Calu3 (cell line): ENCODE data around the gene NOL9. TPM values are rescaled to one million over a fixed set of nuclear protein-coding genes. Genes with fewer than 3 reads are reported as not detected.

Source experiments
- BruUV-seq: library from RNA; stranded (reverse); fragments of 400-500 nt; replicated peaks from 2 replicates; lab custom pipeline; 2021; lab: Mats Ljungman, UMichigan
- CTCF ChIA-PET: fragments of 300-600 bp; sonication (Branson Sonifier 250); formaldehyde crosslinking; loops from one replicate; lab custom pipeline; 2022; ENCODE audit warnings: antibody characterized with exemption; lab: Charles Lee
- DNase-seq: peaks from one replicate; pipeline ENCODE4 v3.0.0; 2022
- H3K27ac Mint-ChIP-seq: one replicate; pipeline ENCODE4 v1.8.0; 2022; ENCODE audit warnings: mixed read lengths; ENCODE audit not compliant: unreplicated experiment
- H3K27me3 Mint-ChIP-seq: one replicate; pipeline ENCODE4 v1.8.0; 2022; ENCODE audit warnings: mixed read lengths; ENCODE audit not compliant: unreplicated experiment
- H3K36me3 Mint-ChIP-seq: one replicate; pipeline ENCODE4 v1.8.0; 2022; ENCODE audit warnings: mild to moderate bottlenecking, moderate library complexity, mixed read lengths; ENCODE audit not compliant: insufficient read depth, unreplicated experiment
- H3K4me1 Mint-ChIP-seq: one replicate; pipeline ENCODE4 v1.8.0; 2022; ENCODE audit warnings: mild to moderate bottlenecking, low read depth, mixed read lengths; ENCODE audit not compliant: unreplicated experiment
- H3K4me3 Mint-ChIP-seq: one replicate; pipeline ENCODE4 v1.8.0; 2022; ENCODE audit warnings: mild to moderate bottlenecking, low read depth, moderate library complexity, mixed read lengths; ENCODE audit not compliant: unreplicated experiment
- H3K9me3 Mint-ChIP-seq: one replicate; pipeline ENCODE4 v1.8.0; 2022; ENCODE audit warnings: low read depth, mixed read lengths; ENCODE audit not compliant: unreplicated experiment
- CTCF ChIP-seq: fragments of 200-600 bp; IDR thresholded peaks from one replicate; pipeline ENCODE4 v1.8.0; 2022; ENCODE audit warnings: antibody characterized with exemption; ENCODE audit not compliant: unreplicated experiment
- intact Hi-C: fragments of 100-400 bp; cut with micrococcal nuclease; formaldehyde crosslinking; loops from one replicate; pipeline ENCODE4 v1.10.0; 2022; ENCODE audit not compliant: unreplicated experiment
- total RNA-seq: library from RNA; stranded (reverse); gene quantifications from 2 replicates; pipeline ENCODE4 v1.2.3, GENCODE V29; 2022

The NOL9 gene
- total RNA-seq, 1 experiment from 2014 or later, result 30.4 TPM

DNA sequence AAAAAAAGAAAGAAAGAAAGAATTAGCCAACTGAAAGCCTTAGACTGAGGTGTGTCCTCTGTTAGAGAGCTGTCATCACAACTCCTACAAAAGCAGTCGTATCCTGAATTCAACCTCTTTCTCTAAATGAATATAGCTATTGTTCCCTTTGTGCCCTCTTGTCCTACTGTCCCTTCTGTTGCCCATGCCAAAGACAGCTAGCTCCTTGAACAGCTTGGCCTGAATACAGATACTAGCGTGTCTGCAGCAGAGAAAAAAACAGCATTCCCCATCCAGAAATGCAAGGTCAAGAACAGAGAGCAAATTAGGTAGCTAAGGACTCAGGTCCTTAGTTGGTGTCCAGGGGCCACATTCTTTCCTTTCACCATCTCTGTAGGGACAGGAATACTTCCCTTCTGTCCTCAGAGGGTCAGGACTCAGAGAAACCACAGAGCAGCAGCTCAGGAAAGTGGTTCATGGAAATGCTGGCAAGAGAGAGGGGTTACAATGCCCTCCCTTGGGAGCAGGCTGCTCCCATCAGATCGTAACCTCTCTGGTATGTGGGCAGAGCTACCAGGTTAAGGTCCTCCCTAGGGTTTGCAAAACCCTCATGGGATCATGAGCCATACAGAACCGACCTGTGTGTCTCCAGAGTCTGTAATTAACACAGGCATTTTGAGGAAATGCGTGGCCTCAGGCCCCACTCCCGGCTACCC lies 23.7 kb upstream of the NOL9 start:
- no peaks in the 10 kb centered on the region for H3K9me3 Mint-ChIP-seq
- intact Hi-C loops, result no loop called here
- peaks cover 5% of the 10 kb centered on the region for H3K27me3 Mint-ChIP-seq
- H3K27ac Mint-ChIP-seq, result no peak overlapping the region
- peaks cover 33% of the 10 kb centered on the region for H3K36me3 Mint-ChIP-seq
- no peak for TF ChIP-seq CTCF
- no TSS peak for BruUV-seq
- H3K4me3 Mint-ChIP-seq, result no peak overlapping the region
- CTCF ChIA-PET, result no interaction called here
- DNase-seq, result no peak
- peaks cover 9% of the 10 kb centered on the region for H3K4me1 Mint-ChIP-seq

DNA sequence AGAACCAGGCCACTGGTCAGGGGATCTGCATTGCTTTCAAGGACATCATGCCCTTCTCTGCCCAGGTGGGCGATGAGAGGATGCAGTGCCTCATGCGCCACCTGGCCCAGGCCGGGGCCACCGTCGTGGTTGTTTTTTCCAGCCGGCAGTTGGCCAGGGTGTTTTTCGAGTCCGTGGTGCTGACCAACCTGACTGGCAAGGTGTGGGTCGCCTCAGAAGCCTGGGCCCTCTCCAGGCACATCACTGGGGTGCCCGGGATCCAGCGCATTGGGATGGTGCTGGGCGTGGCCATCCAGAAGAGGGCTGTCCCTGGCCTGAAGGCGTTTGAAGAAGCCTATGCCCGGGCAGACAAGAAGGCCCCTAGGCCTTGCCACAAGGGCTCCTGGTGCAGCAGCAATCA lies 20.5 kb upstream of the NOL9 start:
- CTCF ChIA-PET, result no interaction called here
- Mint-ChIP-seq H3K27me3 (peaks cover 37% of the 10 kb centered on the region), H3K4me3 (no peak overlapping the region), H3K36me3 (peaks cover 10% of the 10 kb centered on the region), H3K9me3 (no peaks in the 10 kb centered on the region), H3K27ac (no peak overlapping the region), H3K4me1 (peaks cover 9% of the 10 kb centered on the region)
- no peak for DNase-seq
- TF ChIP-seq CTCF, result no peak
- intact Hi-C loops, result no loop called here
- no TSS peak for BruUV-seq

DNA sequence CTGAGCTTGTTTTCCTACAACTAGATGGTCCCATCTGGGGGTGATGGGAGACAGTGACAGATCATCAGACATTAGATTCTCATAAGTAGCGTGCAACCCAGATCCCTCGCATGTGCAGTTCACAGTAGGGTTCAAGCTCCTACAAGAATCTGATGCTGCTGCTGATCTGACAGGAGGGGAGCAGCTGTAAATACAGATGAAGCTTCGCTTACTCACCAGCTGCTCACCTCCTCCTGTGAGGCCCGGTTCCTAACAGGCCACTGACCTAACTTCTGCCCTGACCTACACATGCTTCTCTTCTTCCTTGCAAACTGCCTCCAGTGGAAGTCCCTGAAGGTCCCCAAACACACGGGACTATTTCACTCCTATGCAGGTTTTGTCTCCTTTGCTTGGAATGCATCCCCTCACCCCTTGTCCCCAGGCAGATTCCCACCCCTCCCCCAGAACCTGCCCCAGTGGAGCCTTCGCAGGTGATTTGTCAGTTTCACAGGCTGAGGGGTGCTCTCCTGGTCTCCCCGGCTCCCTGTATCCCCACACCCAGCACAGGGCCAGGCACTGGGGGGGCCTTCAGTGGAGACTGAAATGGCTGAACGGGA lies 19.8 kb upstream of the NOL9 start:
- intact Hi-C loops, result no loop called here
- Mint-ChIP-seq H3K27ac (no peak overlapping the region), H3K9me3 (no peaks in the 10 kb centered on the region), H3K4me1 (peaks cover 5% of the 10 kb centered on the region), H3K4me3 (no peak overlapping the region), H3K27me3 (peaks cover 44% of the 10 kb centered on the region), H3K36me3 (peaks cover 4% of the 10 kb centered on the region)
- CTCF ChIA-PET, result interaction anchor here (0.6 kb wide), 1 partner anchor 13 kb away, joined by 3 read pairs; no protein-coding TSS in a partner anchor
- BruUV-seq, result no TSS peak
- TF ChIP-seq CTCF, result no peak
- DNase-seq, result no peak

GRCh38 chr1:6572653-6573383 lies 18.5 kb upstream of the NOL9 start:
- TF ChIP-seq CTCF, result no peak
- Mint-ChIP-seq H3K27me3 (peaks cover 57% of the 10 kb centered on the region), H3K4me3 (no peak overlapping the region), H3K9me3 (no peaks in the 10 kb centered on the region), H3K4me1 (no peaks in the 10 kb centered on the region), H3K27ac (no peak overlapping the region), H3K36me3 (peaks cover 4% of the 10 kb centered on the region)
- no TSS peak for BruUV-seq
- CTCF ChIA-PET, result no interaction called here
- DNase-seq, result no peak
- intact Hi-C loops, result no loop called here
